HepG2 (cell line): ENCODE measurements around the gene KCTD19.

Source experiments
- CTCF ChIP-seq: sonication (generic); formaldehyde crosslinking; IDR thresholded peaks from 2 replicates; pipeline ENCODE4 v1.5.0; 2020; ENCODE audit warnings: mild to moderate bottlenecking, missing genetic modification reagents, moderate library complexity
- EP300 ChIP-seq, 3 experiments: sonication (generic) in 1 of 3; formaldehyde crosslinking in 1 of 3; IDR thresholded peaks; 2 replicates each; pipeline versions ENCODE4 v1.5.1 to v1.6.1; 2011 to 2020; ENCODE audit warnings: low read depth in 2 of 3, low read length in 2 of 3, borderline replicate concordance in 1 of 3, improper control_type of control experiment in 1 of 3, mild to moderate bottlenecking in 1 of 3, missing genetic modification reagents in 1 of 3, moderate library complexity in 1 of 3
- FIP1L1 ChIP-seq: fragments of 200-400 bp; formaldehyde crosslinking; IDR thresholded peaks from 2 replicates; pipeline ENCODE4 v1.6.1; 2018; ENCODE audit warnings: low read depth, mild to moderate bottlenecking, low read length, moderate library complexity, borderline replicate concordance; ENCODE audit not compliant: insufficient read depth
- FOXK2 ChIP-seq: fragments of 450-650 bp; IDR thresholded peaks from 2 replicates; pipeline ENCODE4 v1.6.1; 2016
- JUN ChIP-seq: sonication (generic); formaldehyde crosslinking; IDR thresholded peaks from 2 replicates; pipeline ENCODE4 v1.4.0; 2020; ENCODE audit warnings: mild to moderate bottlenecking, missing genetic modification reagents
- POLR2AphosphoS5 ChIP-seq: IDR thresholded peaks from 2 replicates; pipeline ENCODE4 v1.6.1; 2012; ENCODE audit warnings: low read depth, low read length
- RORA ChIP-seq: sonication (generic); formaldehyde crosslinking; IDR thresholded peaks from 2 replicates; pipeline ENCODE4 v1.5.0; 2020; ENCODE audit warnings: mild to moderate bottlenecking, missing genetic modification reagents, moderate library complexity
- SAFB2 ChIP-seq: sonication (generic); formaldehyde crosslinking; IDR thresholded peaks from 2 replicates; pipeline ENCODE4 v1.5.1; 2020; ENCODE audit warnings: missing genetic modification reagents, low read depth, mild to moderate bottlenecking, borderline replicate concordance
- TARDBP ChIP-seq: sonication (generic); formaldehyde crosslinking; IDR thresholded peaks from 2 replicates; pipeline ENCODE4 v1.8.0; 2022; ENCODE audit warnings: mild to moderate bottlenecking, missing genetic modification reagents
- ZFX ChIP-seq: sonication (generic); formaldehyde crosslinking; IDR thresholded peaks from 2 replicates; pipeline ENCODE4 v1.4.0; 2020; ENCODE audit warnings: mild to moderate bottlenecking, low read depth, missing genetic modification reagents, moderate library complexity
- ZNF138 ChIP-seq: sonication (generic); formaldehyde crosslinking; IDR thresholded peaks from 2 replicates; pipeline ENCODE4 v1.5.0; 2020; ENCODE audit warnings: mild to moderate bottlenecking, low read depth, missing genetic modification reagents
- ZNF263 ChIP-seq: sonication (generic); formaldehyde crosslinking; IDR thresholded peaks from 2 replicates; pipeline ENCODE4 v1.4.0; 2020; ENCODE audit warnings: missing genetic modification reagents
- ZNF543 ChIP-seq: sonication (generic); formaldehyde crosslinking; IDR thresholded peaks from 2 replicates; pipeline ENCODE4 v1.4.0; 2020; ENCODE audit warnings: mild to moderate bottlenecking, missing genetic modification reagents
- TF ChIP-seq, protein P1 (sequence below): sonication (generic); formaldehyde crosslinking; IDR thresholded peaks from 2 replicates; pipeline ENCODE4 v1.8.0; 2022; ENCODE audit warnings: mild to moderate bottlenecking, missing genetic modification reagents

DNA sequence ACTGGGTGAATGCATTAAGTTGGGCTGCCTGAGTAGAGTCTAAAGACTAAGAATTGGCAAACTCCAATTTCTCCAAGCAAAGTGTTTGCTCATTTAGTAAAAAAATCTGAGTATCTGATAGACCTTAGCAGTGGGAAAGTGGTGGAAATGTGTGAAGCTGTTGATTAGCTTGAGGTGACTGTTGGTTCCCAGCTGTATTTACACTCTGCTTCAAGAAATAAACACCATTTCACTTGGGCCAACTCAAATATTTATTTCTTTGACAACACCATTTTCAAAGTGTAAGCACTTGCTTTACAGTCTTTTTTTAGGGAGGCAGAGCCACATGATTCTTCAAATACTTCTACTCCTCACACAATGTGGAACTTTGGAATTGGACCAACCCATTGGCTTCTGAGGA, 8.7 kb downstream of the KCTD19 start:
- no peak for TF ChIP-seq JUN (CRISPR knock-in tag)
- no peak for TF ChIP-seq CTCF (CRISPR knock-in tag)
- no peak for TF ChIP-seq RORA (CRISPR knock-in tag)
- no peak for TF ChIP-seq POLR2AphosphoS5
- no peak for TF ChIP-seq EP300 (IDR thresholded peaks at IDR 0.05; ENCODE audit: low read depth in 2 of 2, low read length in 2 of 2)
- no peak for TF ChIP-seq EP300 (CRISPR knock-in tag; IDR thresholded peaks at IDR 0.05; ENCODE audit: borderline replicate concordance)
- no peak for TF ChIP-seq ZNF138 (CRISPR knock-in tag)
- TF ChIP-seq ZFX (CRISPR knock-in tag) = no peak
- TF ChIP-seq FIP1L1 = no peak
- TF ChIP-seq FOXK2 = no peak
- no peak for TF ChIP-seq ZNF543 (CRISPR knock-in tag)
- TF ChIP-seq SAFB2 (CRISPR knock-in tag) = no peak
- TF ChIP-seq, protein P1, sequence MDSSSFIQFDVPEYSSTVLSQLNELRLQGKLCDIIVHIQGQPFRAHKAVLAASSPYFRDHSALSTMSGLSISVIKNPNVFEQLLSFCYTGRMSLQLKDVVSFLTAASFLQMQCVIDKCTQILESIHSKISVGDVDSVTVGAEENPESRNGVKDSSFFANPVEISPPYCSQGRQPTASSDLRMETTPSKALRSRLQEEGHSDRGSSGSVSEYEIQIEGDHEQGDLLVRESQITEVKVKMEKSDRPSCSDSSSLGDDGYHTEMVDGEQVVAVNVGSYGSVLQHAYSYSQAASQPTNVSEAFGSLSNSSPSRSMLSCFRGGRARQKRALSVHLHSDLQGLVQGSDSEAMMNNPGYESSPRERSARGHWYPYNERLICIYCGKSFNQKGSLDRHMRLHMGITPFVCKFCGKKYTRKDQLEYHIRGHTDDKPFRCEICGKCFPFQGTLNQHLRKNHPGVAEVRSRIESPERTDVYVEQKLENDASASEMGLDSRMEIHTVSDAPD (CRISPR knock-in tag) = no peak
- no peak for TF ChIP-seq ZNF263
- no peak for TF ChIP-seq TARDBP (CRISPR knock-in tag)
